Measurements from ENCODE around the gene CBX4. TPM values are rescaled to one million over a fixed set of nuclear protein-coding genes. Genes with fewer than 3 reads are reported as not detected.

The CBX4 gene
- total RNA-seq, 1 donor from 2014 or later, result 20.6 TPM

Other genes with a start within 250 kb of the CBX4 start
- not detected for gene RBFOX3, start 228.4 kb downstream of the CBX4 start, total RNA-seq
- 0.18 TPM for gene ENPP7, start 108.5 kb downstream of the CBX4 start, total RNA-seq
- 3.9 TPM for gene CBX2, start 61.3 kb downstream of the CBX4 start, total RNA-seq
- gene CBX8, start 42.4 kb downstream of the CBX4 start, total RNA-seq, result 5.8 TPM
- 24.7 TPM for gene TBC1D16, start 196.4 kb upstream of the CBX4 start, total RNA-seq
- 14.1 TPM for gene CCDC40, start 197.2 kb upstream of the CBX4 start, total RNA-seq